ENCODE data around the gene PILRB.
"Not testable (repeated sequence)": the region's sequence is repeated elsewhere in the genome, so short reads cannot be mapped to it uniquely, and the experiment has no call there.

The PILRB gene

DNA sequence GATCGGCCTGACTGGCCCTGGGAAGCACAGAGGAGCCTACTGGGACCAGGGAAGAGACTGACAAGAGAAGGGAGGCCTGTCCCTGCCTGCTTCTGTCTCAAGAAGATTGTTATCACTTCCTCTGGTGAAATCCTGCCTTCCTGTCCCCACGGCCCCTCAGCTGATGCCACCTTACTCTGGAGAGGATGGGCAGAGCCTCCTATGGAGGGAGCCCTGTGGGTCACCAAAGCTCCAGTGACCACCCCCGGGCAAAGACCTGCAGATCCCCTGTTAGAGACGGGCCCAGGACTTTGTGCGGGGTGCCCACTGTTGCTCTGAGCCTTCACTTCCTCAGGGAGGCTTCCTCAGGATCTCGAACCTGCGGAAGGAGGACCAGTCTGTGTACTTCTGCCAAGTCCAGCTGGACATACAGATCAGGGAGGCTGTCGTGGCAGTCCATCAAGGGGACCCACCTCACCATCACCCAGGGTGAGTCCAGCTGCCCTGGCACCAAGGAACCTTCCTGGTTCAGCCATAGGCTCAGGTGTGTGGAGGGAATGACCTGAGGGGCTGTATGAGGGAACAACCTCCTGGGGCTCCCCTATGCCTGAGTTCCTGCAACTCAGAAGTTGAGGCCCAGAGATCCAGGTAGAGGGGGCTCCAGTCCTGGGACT, 1.4 kb upstream of the PILRB start:
- DNase-seq (ENCODE audit: low spot score), result no peak

DNA sequence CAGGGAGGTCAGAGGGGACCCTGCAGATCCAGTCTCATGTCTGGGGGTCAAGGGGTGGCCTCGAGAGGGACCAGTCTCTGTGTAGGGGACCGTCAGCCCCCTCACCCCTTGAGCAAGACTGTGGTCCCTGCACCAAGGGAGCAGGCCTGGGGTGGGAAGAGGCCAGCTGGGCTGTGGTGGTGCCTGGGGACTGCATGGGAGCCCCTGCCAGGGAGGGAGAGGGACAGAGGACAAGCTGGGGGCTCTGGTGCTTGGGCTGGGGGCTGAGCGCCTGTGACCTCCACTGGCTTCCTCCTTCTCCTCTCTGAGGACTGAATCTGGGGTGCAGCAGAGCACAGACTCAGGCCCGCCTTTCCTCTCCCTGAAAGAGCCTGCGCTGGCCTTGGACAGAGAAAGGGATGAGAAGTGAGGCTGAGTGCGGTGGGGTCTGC, 771 bp upstream of the PILRB start:
- no peak for DNase-seq (ENCODE audit: low spot score)

DNA sequence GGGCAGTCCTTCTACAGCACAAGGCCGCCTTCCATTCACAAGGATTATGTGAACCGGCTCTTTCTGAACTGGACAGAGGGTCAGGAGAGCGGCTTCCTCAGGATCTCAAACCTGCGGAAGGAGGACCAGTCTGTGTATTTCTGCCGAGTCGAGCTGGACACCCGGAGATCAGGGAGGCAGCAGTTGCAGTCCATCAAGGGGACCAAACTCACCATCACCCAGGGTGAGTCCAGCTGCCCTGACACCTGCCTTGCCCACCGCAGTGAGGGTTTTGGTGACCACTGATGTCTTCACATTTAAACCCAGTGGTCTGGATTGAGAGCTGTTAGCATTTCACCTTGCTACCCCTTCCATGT, 918 bp downstream of the PILRB start:
- no peak for DNase-seq (ENCODE audit: low spot score)

DNA sequence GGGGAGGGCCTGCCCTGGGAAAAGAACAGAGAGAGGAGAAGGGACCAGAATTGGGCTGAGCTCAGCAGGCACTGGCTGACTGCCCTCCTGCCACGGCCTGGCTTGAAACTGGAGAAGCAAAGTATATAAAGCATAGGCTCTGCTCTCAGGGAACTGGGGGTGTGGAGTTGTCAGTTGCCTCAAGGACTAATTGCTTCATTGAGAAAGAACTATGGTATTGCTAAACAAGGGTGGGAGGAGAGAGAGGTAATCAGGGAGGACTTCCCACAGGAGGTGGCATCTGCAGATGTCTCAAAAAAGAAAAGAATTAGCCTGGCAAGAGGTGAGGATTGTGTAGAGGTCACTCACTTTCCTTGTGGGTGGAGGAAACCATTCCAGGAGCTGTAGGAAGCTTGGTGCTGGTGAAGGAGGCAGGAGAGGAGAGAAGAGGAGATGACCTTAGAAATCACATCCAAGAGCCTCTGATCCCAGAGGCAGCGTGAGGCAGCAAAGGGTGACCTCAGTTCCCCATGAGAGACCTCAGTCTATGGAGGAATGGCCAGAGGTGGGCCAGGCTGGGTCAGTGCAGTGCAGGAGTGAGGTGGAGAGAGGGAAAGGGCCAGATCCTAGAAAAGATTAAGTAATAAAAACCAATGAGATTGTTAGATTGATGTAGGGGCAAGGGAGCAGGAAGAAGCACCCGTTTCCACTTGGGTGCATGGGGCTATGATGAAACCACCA, 2.4 kb downstream of the PILRB start:
- DNase-seq (ENCODE audit: low spot score), result no peak

DNA sequence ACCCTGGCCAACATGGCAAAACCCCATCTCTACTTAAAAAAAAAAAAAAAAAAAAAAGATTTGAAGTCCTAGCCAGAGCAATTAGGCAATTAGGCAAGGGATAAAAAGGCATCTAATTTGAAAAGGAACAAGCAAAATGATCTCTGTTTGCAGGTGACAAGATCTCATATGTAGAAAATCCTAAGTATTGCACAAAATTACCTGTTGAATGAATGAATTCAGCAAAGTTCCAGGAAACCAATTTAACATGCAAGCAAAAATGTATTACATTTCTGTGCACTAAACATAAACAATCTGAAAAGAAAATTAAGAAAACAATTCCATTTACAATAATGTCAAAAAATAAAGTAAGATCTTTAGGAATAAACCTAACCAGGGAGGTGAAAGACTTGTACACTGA, 5.2 kb downstream of the PILRB start:
- DNase-seq (ENCODE audit: low spot score), result no peak

DNA sequence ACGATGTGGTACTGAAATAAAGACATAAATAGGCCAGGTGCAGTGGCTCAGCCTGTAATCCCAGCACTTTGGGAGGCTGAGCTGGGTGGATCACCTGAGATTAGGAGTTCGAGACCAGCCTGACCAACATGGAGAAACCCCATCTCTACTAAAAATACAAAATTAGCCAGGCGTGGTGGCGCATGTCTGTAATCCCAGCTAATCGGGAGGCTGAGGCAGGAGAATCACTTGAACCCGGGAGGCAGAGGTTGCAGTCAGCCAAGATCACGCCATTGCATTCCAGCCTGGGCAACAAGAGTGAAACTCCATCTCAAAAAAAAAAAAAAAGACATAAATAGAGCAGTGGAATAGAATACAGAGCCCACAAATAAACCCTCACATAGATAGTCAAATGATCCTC, 5.9 kb downstream of the PILRB start:
- not testable (repeated sequence) for DNase-seq (ENCODE audit: low spot score)

DNA sequence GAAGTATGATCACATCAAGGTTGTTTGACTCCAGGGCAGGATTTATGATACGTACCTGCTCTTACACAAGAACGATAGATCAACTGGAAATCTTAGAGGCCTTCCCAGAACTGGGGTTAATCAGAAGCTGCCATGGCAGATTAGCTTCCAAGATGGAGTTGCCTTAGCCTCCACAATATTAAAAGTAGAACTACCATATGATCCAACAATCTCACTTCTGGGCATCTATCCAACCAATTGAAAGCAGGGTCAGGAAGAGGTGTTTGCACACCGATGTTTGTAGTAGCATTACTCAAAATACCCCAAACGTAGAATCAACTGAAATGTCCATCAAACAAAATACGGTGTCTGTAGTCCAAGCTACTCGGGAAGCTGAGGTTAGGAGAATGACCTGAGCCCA, 6.6 kb downstream of the PILRB start:
- no peak for DNase-seq (ENCODE audit: low spot score)

DNA sequence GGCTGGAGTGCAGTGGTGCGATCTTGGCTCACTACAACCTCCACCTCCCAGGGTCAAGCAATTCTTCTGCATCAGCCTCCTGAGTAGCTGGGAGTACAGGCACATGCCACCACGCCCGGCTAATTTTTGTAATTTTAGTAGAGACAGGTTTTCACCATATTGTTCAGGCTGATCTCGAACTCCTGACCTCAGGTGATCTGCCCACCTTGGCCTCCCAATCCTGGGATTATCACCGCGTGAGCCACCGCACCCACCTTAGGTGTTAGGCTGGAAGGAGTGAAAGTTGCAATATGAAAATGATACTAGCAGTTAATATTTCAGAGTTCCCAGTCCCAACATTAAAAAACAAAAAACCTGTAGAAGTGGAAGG, 8.1 kb downstream of the PILRB start:
- not testable (repeated sequence) for DNase-seq (ENCODE audit: low spot score)

DNA sequence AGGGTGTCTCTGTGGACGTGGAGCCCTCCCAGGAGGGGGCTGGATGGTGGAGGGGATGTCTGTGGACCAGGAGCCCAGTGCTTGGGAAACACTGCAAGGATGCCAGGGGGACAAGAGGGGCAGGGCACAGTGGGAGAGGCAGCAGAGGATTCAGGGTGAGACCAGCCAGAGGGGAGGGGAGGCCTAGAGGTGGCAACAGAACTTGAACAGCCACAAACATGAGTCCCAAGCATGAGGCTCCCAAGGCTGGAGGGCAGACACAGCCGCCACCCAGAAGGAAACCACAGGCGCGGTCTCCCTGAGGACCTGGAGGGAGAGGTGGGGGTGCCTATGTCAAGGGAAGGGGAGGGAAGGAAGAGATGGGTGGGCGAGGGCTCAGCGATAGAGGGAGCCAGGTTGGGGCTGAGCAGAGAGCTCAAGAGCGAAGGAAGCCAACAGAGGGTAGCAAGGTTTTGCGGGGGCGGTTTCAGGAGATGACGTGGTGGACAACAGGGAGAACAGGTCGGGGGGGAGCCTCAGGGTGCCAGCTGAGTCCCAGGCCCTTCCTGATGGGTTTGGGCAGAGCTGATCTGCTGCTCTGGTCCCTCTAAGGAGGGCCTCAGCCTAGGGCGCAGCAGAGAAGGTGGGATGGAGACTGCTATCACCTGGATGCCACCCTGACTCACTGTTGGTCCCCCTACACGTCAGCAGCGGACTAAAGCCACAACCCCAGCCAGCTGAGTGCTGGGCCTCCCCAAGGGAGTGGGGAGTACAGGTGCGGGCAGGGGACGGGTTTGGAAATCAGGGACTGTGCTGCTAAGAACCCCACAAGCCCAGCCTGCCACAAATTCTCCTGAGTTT, 8.7 kb downstream of the PILRB start:
- no peak for DNase-seq (ENCODE audit: low spot score)

DNA sequence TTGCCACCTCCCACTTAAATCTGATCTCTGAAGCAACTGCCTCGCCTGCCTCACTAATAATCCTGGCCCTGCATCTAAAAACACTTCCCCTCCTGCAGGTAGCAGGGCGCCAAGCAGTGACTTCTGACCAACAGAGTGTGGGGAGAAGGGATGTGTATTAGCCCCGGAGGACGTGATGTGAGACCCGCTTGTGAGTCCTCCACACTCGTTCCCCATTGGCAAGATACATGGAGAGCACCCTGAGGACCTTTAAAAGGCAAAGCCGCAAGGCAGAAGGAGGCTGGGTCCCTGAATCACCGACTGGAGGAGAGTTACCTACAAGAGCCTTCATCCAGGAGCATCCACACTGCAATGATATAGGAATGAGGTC, 9.3 kb downstream of the PILRB start:
- DNase-seq (ENCODE audit: low spot score), result no peak

DNA sequence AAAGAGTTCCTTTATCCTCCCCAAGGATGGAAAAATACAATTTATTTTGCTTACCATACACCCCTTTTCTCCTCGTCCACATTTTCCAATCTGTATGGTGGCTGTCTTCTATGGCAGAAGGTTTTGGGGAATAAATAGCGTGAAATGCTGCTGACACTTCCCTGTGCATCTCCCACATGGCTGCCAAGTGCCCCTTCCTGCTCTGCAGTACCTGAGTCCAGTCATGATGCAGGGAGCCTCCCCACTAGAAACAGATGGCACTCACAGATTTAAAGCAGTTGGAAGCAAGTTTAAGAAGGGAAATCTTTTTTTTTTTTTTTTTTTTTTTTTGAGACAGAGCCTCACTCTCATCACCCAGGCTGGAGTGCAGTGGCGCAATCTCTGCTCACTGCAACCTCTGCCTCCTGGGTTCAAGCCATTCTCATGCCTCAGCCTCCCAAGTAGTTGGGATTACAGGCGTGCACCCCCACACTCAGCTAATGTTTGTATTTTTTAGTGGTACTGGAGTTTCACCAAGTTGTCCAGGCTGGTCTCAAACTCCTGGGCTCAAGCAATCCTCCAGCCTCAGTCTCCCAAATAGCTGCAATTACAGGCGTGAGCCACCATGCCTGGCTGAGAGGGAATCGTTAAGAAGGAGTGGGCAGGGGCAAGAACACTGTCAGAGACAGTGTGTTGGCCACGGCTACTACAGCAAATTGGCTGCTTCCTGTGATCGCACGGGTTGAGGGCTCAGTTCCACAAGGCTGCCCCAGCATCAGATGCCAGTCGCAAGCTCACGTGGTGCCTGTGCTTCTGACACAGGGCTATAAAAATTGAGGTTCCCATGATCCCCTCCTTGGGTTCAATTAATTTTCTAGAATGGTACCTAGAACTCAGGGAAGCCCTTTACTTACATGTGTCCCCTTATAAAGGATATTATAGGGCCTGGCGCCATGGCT, 10.0 kb downstream of the PILRB start:
- no peak for DNase-seq (ENCODE audit: low spot score)

DNA sequence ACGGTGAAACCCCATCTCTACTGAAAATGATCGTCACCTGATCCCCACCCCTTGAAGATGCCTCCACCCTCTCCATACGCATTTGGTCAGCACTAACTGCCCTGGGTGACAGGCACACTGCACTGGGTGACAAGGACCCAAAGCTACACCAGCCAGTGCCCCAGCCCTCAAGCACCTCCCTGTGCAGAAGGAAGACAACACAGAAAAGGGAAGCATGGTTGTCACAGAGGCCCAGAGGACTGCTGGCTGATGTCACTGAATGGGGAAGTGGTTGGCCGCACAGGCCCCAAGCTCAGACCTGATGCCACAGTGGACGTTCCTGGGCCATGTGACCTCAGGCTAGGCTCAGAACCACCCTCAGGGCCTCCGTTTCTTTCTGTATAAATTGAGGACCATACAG, 11.2 kb downstream of the PILRB start:
- DNase-seq (ENCODE audit: low spot score), result no peak

DNA sequence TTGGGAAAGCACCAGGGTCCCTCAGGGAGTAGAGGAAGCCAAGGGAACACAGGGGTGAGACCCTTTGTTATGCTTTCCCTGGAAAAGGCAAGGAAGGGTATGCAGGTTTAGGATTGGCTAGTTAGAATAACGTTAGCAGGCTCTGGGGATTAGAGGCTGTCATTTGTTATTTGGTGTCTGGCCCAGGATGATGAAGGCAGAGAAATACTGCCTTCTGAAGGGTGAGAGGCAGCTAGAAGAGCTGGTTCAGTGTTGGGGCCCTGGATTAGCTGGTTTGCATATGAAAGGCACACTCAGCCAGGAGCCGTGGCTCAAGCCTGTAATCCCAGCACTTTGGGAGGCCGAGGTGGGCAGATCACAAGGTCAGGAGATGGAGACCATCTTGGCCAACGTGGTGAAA, 12.4 kb downstream of the PILRB start:
- no peak for DNase-seq (ENCODE audit: low spot score)

DNA sequence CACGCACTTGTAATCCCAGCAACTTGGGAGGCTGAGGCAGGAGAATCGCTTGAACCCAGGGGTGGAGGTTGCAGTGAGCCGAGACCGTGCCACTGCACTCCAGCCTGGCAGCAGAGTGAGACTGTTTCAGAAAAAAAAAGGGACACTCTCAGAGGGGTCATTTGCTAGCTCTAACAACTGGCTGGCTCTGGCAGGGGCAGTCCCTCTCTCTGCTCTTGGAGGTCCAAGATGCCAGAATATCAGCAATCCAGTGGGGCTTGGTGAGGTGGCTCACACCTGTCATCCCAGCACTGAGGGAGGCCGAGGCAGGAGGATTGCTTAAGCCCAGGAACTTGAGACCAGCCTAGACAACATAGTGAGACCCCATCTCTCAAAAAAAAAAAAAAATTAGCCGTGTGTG, 12.8 kb downstream of the PILRB start:
- DNase-seq (ENCODE audit: low spot score), result no peak

DNA sequence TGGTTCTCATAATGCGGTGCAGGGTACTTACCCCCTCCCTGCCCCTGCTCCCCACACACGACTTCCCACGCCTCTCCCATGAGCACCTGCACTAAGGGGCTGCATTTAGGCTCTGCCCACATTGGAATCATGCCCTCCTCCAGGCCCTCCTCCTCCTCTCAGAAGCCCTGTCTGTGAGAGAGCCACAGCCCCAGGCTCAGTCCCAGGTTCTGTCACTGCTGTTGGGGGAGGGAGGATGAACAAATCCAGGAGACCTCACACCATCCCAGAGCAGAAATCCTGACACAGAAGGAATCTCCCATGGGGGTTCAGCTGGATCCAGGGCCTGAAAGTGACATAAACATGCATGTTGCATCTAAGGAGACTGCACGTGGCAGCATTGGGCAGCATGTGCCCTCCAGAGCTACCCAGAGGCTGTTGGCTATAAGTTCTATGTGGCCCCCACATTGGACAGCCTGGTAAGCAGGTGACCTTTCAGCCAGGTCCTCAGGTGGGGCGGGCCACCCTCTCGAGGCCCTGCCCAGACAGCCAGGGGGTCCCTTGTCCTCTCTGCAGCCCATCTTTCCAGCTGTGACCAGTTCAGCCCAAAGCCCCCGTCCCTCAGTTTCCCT, 13.7 kb downstream of the PILRB start:
- no peak for DNase-seq (ENCODE audit: low spot score)

DNA sequence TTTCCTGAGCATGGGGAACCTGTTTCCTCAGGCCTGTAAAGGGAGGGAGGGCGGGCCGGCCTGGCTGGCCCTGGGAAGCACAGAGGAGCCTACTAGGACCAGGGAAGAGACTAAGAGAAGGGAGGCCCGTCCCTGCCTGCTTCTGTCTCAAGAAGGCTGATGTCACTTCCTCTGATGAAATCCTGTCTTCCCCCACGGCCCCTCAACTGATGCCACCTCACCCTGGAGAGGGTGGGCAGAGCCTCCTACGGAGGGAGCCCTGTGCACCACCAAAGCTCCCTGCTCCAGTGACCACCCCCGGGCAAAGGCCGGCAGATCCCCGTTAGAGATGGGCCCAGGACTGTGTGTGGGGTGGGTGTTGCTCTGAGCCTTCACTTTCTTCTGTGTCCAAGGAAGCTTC, 14.3 kb downstream of the PILRB start:
- no peak for DNase-seq (ENCODE audit: low spot score)

DNA sequence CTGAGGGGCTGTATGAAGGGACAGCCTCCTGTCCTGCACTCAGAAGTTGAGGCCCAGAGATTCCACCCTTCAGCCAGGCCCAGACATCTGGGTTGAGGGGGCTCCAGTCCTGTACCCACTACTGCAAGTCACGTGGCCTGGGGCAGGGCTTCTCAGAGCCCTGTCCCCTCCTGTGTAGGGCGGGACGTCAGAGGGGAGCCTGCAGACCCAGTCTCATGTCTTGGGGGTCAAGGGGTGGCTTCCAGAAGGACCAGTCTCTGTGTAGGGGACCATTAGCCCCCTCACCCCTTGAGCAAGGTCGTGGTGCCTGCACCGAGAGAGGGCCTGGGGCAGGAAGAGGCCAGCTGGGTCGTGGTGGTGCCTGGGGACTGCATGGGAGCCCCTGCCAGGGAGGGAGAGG, 14.8 kb downstream of the PILRB start:
- no peak for DNase-seq (ENCODE audit: low spot score)

DNA sequence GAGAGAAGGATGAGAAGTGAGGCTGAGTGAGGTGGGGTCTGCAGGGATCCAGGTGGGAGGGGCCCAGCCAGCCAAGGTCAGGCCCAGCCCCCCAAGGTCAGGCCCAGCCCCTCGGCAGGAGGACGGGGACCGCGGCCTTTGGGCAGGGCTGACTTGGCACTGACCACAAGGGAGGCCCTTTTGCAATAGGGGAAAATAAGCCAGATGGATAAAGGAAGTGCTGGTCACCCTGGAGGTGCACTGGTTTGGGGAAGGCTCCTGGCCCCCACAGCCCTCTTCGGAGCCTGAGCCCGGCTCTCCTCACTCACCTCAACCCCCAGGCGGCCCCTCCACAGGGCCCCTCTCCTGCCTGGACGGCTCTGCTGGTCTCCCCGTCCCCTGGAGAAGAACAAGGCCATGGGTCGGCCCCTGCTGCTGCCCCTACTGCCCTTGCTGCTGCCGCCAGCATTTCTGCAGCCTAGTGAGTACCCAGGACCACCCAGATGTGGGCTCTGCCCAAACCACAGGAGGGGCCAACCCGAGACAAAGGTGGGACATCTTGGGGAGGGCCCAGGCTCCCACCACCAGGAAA, 15.4 kb downstream of the PILRB start, which contains the start of gene PILRA:
Gene PILRA, plus strand, starts transcription at position 227 of the 571 bp plus-strand sequence. Its CDS starts 170 bp downstream, at position 397.
- DNase-seq (ENCODE audit: low spot score), result no peak

DNA sequence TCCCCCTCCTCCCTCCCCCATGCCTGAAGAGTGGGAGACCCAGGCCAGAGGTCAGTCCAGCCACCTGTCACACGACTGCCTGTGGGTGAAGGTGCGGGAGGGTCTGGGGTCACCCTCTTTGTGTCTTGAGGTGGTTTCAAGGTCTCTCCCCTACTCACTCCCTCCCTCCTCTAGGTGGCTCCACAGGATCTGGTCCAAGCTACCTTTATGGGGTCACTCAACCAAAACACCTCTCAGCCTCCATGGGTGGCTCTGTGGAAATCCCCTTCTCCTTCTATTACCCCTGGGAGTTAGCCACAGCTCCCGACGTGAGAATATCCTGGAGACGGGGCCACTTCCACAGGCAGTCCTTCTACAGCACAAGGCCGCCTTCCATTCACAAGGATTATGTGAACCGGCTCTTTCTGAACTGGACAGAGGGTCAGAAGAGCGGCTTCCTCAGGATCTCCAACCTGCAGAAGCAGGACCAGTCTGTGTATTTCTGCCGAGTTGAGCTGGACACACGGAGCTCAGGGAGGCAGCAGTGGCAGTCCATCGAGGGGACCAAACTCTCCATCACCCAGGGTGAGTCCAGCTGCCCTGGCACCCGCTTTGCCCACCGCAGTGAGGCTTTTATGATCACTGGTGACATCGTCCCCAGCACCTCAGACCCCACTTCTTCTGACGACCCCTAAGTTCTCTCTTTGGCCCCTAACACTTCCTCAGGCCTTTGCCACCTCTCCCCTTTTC, 16.1 kb downstream of the PILRB start:
- DNase-seq (ENCODE audit: low spot score), result not testable (repeated sequence)

DNA sequence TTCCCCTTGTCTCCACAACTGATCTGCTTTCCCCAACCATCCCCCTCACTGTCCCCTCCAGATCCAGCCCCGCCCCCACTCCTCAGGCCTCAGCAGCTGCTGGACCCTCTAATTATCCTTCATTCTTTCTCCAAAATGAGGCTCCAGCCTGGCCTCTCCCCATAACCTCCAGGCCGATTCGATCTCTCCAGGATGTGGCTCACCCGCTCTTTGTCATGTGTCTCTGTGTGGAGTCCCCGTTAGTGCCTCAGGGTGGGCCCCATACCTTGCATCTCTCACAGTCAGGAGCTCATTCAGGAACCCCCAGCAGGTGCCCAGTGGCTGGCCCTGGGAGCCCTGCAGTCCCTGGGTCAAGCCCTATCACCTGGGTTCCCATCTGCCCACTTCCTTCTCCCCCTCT, 16.7 kb downstream of the PILRB start:
- DNase-seq (ENCODE audit: low spot score), result no peak

DNA sequence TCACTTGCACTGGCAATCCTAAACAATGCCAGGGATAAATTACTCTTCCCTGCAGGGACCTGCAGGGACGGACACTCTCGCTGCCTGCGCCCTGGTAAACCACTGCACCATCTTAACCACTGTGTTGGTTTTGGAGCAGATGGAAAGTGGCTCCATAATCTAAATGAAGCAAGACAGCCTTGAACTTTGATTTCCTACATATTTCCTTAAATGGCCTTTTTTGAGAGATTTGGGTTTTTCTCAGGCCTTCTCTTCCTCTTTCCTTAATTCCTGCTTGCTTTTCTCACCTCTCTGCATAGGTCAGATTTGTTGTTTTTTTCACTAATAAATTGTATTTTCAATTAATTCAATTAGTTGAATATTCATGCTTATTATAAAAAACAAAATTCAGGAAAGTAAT, 18.1 kb downstream of the PILRB start:
- DNase-seq (ENCODE audit: low spot score), result no peak
